Measurements from ENCODE around the gene PTPRM.

DNA sequence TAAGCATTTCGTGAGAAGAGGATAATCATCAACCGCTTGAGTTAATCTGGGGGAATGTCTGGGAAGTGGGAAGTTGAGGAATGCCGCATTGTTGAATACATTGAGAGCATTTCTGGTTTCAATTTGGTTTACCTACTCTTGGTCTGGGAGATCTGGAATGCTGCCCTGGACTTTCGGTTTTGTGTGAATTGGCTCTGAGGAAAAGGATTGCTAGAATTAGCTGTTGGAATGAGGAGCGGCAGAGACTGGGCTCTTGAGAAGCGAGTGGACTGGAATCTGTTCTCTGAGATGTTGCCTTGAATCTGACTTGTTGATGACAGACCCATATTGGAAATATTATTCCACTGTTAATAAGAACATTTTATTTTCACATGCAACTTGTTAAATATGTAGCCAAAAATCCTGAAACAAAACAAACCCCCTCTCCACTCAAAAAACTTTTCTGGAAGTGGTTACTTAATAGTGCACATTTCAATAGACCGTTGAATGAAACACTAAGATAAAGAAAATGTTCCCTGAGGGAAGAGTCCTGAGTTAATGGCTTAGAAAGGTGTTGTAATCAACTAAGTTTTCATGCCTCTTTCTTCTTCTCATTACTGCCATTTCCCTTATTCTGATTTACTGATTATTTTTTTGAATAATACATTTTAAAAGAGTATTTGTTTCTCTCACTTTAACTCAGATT lies 50.8 kb downstream of the PTPRM start:
- TF ChIP-seq CTCF (IDR thresholded peaks at IDR 0.05; ENCODE audit: low read depth, low read length, poor library complexity, severe bottlenecking), result no peak
- no peak for TF ChIP-seq EZH2phosphoT487 (IDR thresholded peaks at IDR 0.05; ENCODE audit: borderline replicate concordance, low read length)
